NCI-H345 (cell line): ENCODE measurements around the gene GOLGA6A.

Source experiments
- DNase-seq: peaks from one replicate; lab custom pipeline; 2025; lab: John Stamatoyannopoulos, UW

GOLGA6A gene

GRCh38 chr15:74036271-74037170 is 45.8 kb downstream of the GOLGA6A start:
- DNase-seq: no peak

DNA sequence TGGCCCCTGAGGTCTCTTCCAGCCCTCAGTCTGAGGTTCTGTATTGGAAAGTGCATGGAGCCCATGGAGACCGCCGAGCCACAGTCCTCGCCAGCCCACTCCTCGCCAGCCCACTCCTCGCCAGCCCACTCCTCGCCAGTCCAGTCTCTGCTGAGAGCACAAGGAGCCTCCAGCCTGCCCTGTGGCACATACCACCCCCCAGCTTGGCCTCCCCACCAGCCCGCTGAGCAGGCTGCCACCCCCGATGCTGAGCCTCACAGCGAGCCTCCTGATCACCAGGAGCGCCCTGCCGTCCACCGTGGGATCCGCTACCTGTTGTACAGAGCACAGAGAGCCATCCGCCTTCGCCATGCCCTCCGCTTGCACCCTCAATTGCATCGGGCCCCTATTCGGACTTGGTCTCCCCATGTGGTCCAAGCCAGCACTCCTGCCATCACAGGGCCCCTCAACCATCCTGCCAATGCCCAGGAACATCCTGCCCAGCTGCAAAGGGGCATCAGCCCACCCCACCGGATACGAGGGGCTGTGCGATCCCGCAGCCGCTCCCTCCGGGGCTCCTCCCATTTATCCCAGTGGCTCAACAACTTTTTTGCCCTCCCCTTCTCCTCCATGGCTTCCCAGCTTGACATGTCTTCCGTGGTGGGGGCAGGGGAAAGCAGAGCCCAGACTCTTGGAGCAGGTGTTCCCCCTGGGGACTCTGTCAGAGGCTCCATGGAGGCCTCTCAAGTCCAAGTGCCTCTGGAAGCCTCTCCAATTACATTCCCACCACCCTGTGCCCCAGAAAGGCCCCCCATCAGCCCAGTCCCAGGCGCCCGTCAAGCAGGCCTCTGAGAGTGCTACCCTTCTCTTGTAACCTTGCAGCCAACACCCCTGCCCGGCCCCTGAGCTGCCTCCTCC is 47.0 kb downstream of the GOLGA6A start:
- DNase-seq: no peak

DNA sequence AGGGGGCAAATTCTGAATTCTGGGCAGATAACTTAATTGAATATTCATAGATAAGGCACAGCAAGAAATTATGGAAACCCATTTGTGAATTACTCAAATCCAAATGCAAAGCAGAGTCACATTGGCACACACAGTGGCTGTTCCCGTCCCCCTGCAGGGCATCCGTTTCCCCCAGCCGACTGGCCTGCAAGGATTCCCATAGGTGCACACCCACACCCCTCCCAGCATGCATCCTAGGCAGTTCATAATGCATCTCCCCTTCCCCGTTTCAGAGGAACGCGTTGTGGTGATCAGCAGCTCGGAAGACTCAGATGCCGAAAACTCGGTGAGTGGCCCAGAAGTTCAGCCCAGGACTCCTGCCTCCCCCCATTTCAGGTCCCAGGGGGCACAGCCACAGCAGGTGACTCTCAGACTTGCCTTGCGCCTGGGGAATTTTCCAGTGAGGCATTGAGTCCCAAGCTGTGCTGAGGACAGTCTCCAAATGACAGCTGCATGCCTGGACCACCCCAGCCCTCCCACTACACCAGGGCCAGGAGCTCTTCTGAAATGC is 48.1 kb downstream of the GOLGA6A start:
- DNase-seq: no peak

DNA sequence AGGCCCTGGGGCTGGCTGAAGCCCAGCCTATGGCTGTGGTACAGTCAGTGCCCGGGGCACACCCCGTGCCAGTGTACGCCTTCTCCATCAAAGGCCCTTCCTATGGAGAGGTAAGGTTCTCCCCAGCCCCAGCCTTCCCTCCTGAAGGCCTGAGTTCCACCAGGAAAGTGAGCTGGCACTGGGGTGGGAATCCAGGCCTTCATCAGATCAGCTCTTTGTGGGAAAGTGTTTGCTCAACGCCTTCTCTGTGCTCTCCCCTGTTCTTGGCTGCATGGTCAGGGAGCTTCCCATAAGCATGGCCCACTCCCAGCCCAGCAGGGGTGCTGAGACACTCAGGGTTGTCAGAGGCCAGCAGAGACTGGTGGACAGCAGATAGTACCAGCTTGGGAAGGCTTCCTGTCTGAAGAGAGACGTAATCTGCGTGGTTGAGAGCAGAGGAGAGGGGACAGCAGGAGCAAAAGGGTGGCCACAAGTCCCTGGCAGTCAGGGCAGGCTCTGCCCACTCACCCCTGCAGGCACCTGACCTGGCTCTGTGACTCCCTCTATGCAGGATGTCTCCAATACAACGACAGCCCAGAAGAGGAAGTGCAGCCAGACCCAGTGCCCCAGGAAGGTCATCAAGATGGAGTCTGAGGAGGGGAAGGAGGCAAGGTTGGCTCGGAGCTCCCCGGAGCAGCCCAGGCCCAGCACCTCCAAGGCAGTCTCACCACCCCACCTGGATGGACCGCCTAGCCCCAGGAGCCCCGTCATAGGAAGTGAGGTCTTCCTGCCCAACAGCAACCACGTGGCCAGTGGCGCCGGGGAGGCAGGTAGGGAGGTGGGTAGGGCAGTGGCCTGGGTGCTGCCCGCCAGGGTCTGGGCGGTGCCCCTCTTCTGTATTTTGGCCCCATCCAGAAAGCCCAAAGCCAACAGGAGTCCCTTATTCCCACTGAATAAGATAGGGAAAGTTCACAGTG is 49.5 kb downstream of the GOLGA6A start:
- DNase-seq: no peak

DNA sequence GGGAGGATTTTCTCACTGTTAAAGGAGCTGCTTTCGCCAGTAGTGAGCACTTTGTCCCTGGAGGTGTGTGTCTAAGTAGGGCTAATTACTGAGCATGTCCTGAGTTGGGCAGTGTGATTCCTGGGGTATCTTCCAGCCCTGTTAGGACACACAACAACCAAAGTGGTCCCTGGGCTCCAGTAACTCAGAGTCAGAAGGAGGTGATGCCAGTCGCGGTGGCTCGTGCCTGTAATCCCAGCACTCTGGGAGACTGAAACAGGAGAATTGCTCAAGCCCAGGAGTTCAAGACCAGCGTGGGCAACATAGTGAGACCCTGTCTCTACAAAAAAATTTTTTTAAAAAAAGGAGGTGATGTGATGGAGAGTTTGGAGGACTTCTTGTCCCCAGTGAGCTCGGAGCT is 50.3 kb downstream of the GOLGA6A start:
- DNase-seq: no peak

GRCh38 chr15:74028646-74029045 is 53.7 kb downstream of the GOLGA6A start:
- DNase-seq: no peak

- DNase-seq: no peak
Observed at GRCh38 chr15:74027688-74028087, 54.7 kb downstream of the GOLGA6A start.

DNA sequence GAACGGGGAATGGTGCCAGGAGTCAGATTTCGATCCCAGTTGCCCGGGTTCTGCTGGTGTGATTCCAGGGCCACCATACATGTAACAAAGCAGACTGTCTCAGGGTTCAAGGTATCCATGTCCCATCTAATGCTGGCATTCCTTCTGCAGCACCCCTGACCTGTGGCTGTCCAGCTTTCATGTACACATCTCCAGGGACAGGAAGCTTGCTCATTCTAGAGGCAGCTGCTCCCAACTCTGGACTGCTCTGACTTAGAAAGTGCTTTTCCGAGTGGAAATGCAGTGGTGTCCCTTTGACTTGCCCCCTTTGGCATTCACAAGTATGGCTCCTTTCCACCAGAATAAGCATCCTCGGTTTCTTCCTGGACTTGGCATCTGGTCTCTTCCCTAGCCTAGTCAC is 56.9 kb downstream of the GOLGA6A start:
- DNase-seq: no peak

DNA sequence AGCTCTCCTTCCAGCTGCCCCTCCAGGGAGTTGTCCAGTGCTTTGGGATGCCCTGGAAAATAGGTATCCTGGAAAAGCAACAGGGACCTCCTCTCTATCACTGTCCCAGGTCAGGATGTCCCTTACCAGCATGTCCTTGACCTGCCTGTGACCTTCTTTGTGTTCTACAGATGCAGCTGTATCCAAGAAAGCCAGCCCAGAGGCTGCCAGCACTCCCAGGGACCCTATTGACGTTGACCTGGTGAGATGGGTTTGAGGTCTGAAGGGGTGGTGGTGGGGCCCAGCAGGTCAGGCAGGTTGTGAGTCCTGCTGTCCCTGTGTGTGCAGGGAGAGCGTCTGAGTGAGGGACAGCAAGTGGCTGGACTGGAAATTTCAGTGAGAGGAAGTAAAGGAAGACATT is 57.7 kb downstream of the GOLGA6A start:
- no peak for DNase-seq

- DNase-seq: no peak
Observed at GRCh38 chr15:74022706-74023470, 59.5 kb downstream of the GOLGA6A start.
